PFSK-1 (cell line): ENCODE results near the gene DGLUCY.

Experiments used
- POLR2AphosphoS5 ChIP-seq: IDR thresholded peaks from 2 replicates; pipeline ENCODE4 v1.6.1; 2012; ENCODE audit warnings: low read depth, mild to moderate bottlenecking, control low read depth, low read length, moderate library complexity
- REST ChIP-seq, 2 experiments: IDR thresholded peaks; 2 replicates each; pipeline versions ENCODE4 v1.6.1 to v1.8.0; 2011 to 2012; ENCODE audit warnings: low read depth in 2 of 2, low read length in 2 of 2, control low read depth in 1 of 2, inconsistent platforms in 1 of 2, mild to moderate bottlenecking in 1 of 2, moderate library complexity in 1 of 2; ENCODE audit not compliant: insufficient read depth in 1 of 2
- SIN3A ChIP-seq: IDR thresholded peaks from 2 replicates; pipeline ENCODE4 v1.6.1; 2012; ENCODE audit warnings: mild to moderate bottlenecking, low read length, moderate library complexity, borderline replicate concordance; ENCODE audit not compliant: insufficient read depth
- TAF1 ChIP-seq: IDR thresholded peaks from 2 replicates; pipeline ENCODE4 v1.6.1; 2012; ENCODE audit warnings: low read length, control low read depth, borderline replicate concordance; ENCODE audit not compliant: insufficient read depth

GRCh38 chr14:91249841-91250616, 136.2 kb downstream of the DGLUCY start:
- peak; percentile 49; the same call in 1 of the 2 replicates for TF ChIP-seq SIN3A
- no peak for TF ChIP-seq TAF1
- no peak for TF ChIP-seq REST (IDR thresholded peaks at IDR 0.05; ENCODE audit: insufficient read depth in 1 of 2, low read depth in 2 of 2, low read length in 2 of 2)
- no peak for TF ChIP-seq POLR2AphosphoS5
